Embryonic facial prominence (tissue), 1 donor: ENCODE data around the gene CCL8.

Source experiments
- DNase-seq: peaks from one replicate; pipeline ENCODE4 v3.0.0-alpha.2; 2016; ENCODE audit errors: extremely low spot score

Gene CCL8

GRCh38 chr17:34367486-34368195 lies 48.4 kb downstream of the CCL8 start:
- no peak for DNase-seq

GRCh38 chr17:34368196-34368945 lies 49.1 kb downstream of the CCL8 start:
- no peak for DNase-seq

- no peak for DNase-seq
Measured at GRCh38 chr17:34368946-34369500, 49.8 kb downstream of the CCL8 start.

- no peak for DNase-seq
Measured at GRCh38 chr17:34369571-34369970, 50.3 kb downstream of the CCL8 start.

DNA sequence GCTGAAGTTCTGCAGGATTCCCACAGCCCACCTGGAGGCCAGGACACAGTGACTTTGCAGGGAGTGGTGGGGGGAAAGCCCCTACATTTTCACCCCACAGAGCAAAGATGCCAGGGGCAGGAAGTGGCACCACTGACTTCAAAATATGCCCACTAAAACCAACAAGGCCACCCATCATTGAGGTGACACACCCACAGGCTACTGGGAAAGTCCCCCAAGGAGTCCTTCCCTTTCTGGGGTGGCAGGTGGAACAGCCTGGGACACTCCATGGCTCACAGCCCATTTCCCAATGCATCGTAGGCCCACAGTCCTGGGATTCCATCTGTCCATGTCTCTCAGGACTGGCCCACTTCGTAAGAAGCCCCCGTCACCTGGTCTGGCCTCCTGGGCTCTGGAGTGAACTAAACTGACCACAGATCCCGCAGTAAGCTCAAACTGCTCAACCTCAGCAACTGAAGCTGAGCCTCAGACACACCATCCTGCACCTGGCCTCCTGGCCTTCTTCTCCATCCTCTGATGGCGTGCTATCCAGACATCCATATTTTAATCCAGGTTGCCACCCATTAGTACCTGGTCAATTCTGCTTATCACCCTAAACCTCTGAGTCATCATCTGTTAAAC lies 51.3 kb downstream of the CCL8 start:
- no peak for DNase-seq

GRCh38 chr17:34370997-34371395 lies 51.8 kb downstream of the CCL8 start:
- DNase-seq: no peak
